ENCODE measurements around the gene RUFY4.
A peak's percentile ranks its signal among the peaks of the same experiment; 100 is the strongest.
"Not testable (repeated sequence)": the region's sequence is repeated elsewhere in the genome, so short reads cannot be mapped to it uniquely, and the experiment has no call there.

RUFY4 gene

DNA sequence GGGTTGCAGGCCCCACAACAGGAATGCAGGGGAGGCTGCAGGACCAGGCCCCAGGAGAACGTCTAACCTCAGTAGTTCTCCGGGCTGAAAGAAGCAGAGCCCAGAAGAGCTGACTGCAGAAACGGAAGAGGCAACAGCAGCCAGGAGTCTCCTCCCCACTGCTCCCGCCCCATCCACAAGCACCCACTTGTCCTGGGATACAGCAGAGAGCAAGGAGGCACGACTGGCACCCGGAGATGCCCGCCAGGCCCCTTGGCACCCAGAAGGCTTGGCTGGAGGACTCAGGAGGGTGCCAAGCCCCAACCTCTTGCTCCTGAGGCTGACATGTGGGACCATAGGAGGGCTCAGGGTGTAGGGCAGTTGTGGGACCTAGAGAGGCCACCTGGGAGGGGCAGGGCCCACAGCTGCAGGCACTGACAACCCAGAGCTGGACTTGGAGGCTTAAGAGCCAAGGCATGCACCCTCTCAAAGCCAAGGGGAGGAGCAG is 37.2 kb upstream of the RUFY4 start:
- no peak for DNase-seq

DNA sequence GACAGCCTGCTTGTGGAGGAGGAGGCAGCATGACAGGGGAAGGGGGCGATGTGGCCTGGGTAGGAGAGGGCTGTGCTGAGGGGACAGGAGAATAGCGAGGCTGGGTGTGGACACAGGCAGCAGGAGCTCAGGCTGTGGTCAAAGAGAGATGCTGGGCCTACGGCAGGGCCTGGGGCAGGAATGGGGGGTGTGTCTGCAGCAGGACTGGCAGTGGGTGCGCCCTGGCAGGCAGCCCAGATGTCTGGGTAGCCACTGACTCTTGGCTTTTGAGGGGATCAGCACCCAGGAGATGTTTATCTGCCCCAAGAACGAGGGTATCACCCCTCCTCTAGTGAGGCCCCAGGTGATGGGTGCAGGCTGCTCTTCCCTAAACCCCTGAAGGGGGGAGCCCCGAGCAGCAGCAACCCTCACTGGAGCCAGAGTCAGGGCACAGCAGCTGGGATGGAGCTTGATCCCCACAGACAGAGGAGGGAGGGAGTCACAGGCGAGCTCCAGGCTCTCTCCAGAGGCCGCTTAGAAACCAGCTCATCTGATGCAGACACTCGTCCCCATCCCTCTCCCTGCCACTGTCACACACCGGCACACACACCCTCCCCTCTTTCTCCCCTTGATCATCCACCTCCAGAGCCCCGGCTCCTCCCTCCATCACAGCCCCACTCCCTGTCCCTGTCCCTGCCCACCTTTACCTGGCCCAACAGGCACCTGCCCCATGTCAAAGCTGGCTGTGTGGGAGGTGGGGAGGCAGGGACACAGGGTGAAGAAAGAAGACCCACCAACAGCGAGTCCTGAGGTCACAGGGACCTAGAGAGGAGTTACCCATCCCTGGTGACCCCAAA is 36.5 kb upstream of the RUFY4 start:
- no peak for DNase-seq

DNA sequence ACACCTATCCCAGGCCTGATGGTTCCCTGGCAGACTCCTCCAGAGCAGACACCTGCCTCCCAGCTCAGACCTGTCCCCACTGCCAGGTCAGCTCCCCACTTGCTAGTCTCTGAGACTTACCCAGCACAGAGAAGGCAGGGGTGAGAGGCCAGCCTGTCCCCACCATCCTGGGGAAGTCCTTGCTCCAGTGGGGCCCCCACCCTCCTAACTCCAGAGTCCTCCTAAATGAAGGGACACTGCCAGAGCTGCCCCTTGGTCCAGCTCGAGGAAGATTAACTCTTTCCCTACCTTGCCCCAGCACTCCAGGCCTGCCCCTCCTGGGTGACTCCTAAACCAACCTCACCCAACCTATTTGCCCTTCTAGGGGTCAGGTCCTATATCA is 35.9 kb upstream of the RUFY4 start:
- no peak for DNase-seq

DNA sequence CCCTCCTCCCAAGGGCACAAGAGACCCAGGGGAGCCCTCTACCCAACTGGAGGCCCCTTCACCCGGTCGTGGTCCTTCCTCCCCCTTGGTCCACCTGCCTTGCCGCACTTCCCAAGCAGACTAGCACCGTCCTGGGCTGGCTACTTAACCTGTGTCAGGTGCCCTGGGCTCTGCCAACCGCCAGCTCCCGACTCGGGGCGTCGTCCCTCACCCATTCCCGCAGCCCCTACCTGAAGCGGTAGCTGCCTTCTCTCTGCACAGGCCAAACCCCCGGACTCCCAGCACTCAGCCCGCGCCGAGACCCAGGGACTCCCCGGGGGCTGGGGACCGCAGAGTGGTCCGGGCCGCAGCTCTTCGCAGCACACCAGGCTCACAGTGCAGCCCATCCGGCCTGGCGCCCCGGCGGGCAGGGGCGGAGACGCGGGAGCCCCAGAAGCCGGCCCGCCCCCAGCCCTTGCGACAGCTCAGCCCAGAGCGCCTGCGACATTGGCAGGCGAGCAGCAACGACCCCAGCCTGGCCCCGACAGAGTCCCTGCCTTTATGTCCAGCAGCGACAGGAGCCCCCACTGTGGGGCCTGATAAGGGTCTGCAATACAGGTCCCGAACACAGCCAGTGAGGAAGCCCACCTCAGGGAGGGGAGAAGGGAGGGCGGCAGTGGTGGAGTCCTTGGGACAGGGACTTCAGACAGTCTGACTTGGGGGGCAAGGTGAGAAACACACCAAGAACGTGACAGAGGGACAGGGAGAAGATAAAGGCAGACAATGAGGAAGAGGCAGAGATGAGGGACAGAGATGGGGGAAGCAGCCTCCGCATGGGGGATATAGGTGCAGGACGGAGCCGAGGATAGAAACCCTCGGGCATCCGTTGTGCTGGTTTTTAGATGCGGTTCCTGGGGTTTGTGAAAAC is 35.2 kb upstream of the RUFY4 start:
- no peak for DNase-seq

DNA sequence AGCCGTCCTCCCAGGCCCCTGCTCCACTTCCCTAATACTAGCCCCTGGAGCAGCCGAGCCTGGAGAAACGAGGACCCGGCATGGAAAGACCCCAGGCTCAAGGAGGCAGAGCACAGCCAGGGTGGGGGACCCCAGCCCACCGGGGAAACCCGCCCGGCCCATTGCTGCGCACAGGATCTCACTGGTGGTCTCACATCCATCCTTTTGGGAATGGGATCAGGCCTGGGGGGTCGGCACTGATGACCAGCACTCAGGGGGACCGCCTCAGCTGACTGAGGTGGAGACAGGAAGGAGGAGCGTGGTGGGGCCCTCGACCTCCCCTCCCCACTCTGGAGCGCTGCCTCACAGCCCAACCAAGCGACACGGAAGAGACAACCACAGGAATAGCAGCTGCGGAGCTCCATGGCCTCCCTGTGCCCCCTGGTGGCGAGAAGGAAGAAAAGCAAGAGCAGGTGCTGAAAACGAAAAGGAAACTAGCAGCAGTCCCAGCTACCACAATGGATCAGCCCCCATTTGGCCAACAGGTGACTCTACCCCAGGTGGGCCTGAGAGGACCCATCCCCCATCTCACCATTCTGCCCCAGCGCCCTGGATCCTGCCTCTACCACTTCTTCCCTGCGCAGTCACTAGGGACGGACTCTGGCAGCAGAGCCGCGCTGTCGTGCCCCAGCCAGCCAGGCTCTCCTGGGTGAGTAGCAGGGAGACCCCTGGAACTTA is 34.4 kb upstream of the RUFY4 start:
- peak; percentile 53 for DNase-seq

DNA sequence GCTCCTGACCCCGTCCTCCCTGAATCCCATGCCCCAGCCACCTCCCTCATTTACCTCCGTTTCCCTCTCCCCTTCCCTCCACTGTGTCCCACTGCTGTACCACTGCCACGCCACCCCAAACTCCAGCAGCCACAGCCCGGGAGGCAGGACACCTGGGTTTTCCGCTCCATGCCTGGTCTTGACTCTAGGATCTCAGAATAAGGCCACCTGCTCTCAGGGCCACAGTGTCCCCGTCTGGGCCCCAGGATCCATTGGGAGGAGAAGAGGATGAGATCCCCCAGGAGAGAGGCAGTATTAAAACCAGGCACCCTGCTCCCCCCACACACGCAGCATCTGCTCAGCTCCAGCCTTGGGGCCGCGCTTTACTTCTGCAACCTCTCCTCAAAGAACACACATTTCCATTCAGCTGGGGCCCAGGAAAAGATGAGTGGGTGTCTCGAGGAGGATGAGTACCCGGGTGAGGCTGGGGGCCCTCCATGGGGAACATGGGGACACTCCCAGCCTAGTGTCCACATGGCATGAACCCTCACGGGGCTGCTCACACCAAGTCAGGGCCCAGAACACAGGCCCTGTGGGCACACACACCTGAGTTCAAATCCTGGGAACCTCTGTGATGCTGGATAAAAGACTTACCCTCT is 33.5 kb upstream of the RUFY4 start:
- no peak for DNase-seq

DNA sequence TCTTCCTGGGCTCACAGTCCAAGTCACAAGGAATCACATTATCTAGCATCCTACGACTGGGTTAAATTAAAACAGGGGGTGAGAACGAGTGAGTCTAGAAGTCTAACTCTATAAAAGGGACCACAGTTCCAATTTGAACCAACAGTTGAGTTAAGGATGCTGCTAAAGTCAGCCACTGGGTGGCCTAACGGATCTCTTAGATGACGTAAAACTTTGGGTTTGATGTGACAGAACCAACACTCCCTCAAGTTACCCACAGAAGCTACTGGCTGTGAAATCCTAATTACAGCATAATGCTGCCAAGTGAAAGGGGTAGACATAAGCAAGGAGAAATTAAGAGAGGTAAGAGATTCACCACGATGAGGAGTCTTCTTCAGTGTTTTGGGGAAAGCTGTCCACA is 32.7 kb upstream of the RUFY4 start:
- DNase-seq = no peak

DNA sequence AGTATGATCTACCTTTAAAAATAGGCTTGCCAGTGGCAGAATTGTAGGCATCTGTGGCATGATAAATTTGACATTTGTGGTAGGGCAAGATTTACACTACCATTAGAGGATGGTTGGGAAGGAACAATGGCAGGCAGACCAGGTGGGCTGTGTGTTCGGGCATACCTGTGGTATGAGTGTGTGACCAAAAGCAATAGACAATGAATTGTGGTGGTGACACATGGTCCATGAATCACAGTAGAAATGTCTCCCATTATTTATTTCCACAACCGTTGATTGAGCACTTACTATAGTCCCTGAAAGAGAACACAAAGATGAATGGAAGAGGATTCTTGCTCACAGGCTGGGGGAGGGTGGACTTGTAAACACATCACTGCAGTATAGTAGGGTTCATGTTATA is 29.9 kb upstream of the RUFY4 start:
- no peak for DNase-seq

DNA sequence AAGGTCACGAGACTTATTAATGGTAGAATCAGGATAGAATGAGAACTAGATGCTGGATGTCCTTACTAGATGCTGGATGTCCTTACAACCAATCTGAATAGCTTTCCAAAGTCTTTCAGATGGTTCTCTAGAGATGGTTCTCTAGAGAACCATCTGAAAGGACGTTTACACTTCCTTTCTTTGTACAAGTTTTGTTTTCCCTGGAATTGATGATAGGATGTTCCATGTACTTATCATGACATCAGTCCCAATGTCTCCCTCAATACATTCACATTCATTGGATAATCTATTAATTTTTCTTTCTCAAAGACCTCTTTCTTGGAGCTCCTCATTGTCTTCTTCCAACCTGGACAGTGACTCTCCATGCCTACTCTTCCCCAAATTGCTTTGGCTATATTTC is 28.2 kb upstream of the RUFY4 start:
- DNase-seq = no peak

DNA sequence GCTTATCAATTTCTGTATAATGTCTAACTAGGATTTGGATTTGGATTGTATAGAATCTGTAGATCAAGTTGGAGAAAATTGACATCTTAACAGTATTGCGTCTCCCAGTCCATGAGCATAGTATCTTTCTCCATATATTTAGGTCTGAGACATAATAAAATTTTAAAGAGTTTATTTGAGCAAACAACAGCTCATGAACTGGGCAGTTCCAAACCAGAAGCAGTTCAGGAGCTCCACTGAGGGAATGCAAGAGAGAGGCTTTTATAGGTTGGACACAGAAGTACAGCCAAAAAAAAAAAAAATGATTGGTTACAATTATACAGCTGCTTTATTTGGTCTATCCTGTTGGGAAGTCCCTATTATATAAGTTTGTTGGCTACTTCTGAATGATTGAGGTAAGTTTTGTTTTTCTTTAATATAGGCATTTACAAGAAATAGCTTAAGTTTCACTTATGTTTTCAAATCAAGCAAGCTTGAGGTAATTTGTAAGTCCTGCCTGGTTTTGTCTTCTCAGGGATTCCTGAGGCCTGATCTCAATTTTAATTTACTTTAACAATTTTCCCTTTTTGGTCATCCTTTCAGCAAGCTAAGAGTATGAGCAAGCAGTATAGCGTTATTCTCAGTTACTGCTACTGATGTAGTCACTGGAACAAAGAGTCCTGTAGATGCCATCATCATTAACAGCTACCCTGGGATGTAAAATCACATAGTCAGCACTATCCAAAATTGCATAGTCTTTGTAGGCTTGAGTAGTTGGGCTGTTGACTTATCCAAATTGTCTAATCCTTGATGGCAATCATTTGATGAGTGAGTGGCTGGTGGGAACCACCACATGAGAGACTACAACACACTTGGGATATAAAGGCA is 27.5 kb upstream of the RUFY4 start:
- no peak for DNase-seq

DNA sequence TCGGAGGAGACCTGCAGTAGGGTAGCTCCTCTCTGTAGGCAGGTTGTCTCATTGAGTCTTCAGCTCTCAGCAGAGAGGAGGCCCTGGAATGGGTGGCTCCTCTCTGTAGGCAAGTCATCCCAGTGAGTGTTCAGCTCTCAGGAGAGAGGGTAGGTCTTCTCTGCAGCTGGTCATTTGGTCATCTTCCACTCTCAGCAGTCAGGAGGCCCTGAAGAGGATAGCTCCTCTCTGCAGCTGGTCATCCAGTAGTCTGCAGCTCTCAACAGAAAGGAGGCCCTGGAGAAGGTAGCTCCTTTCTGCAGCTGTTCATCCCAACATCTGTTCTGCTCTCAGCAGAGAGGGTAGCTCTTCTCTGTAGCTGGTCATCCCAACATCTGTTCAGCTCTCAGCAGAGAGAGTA is 26.0 kb upstream of the RUFY4 start:
- DNase-seq = no peak

DNA sequence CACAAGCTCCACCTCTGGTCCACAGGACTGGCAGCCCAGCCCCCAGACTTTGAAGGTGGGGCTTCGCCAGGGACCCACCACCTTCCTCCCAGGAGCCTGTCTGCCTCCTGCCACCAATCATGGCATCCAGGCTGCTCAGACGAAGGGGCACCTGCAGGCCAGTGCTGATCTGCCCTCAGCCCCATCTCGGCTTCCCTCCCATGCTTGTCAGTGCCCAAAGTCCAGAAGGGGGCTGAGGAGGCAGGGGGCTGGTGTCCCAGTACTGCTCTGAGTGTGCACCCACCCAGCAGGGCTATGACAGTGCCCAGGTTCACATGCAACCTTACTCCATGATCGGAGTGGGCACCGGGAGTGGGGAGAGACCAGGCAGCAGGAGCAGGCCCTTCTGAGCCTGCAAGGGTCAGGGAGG is 25.3 kb upstream of the RUFY4 start:
- DNase-seq = no peak

DNA sequence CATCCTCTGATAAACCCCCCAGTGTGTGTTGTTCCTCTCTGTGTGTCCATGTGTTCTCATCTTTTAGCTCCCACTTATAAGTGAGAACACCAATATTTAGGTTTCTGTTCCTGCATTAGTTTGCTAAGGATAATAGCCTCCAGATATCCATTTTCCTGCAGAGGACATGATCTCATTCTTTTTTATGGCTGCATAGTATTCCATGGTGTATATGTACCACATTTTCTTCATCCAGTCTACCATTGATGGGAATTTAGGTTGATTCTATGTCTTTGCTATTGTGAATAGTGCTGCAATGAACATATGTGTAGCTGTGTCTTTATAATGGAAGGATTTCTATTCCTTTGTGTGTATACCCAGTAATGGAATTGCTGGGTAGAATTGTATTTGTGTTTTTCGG is 24.5 kb upstream of the RUFY4 start:
- not testable (repeated sequence) for DNase-seq

DNA sequence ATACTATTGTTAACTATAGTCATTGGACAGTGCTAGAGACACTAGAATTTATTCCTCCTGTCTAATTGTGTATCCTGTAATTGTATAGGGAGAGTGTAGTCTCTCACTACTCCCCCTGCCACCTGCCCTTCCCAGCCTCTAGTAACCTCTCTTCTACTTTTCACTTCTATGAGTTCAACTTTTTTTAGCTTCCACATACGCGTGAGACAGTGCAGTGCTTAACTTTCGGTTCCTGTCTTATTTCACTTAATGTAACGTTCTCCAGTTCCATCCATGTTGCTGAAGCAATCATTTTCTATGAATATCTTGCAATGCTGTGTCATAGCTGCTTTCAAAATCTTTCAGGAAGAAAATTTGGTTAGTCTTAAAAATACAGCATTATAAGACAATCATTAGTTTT is 22.8 kb upstream of the RUFY4 start:
- no peak for DNase-seq

DNA sequence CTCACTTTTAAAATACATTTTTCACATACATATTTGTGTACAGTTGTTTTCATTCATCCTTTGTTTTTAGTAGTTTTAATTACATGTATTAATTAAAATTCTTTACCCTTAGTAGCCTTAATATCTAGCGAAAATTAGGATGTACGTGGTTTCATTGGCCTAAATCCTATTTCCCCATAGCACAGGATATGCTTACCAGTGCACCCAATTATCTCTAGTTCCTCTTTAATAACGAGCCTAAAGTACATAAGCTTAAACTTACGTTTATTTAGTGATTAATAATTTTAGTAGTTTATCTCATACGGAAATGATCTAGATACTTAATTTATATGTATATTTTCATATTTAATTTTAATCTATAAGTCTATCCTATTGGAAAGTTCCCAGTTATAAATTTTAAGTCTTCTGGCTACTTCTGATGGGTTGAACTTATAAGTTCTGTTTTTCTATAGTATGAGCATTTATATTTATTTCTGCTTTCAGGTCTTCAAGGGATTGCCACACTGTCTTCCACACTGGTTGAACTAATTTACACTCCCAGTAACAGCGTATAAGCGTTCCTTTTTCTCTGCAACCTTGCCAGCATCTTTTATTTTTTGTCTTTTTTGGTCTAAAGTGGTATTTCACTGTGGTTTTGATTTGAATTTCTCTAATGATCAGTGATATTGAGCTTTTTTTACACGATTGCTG is 21.4 kb upstream of the RUFY4 start:
- no peak for DNase-seq

DNA sequence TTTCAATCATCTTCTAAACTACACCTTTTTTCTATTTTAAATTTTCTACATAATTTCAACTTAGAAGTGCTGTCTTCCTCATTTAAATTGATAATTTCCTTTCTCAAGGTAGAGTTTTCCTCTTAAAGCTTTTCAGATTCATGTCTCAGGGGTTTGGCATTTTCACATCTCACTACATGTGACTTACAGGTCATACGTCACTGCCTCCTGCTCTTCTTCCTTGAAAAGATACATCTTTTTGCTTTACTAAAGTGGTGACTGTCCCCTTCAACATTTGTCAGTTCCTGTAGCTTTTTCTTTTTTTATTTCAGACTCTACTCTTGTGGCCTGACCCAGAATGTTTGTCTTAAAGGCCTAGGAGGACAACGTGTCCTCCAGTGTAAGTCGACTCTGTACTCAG is 17.1 kb upstream of the RUFY4 start:
- DNase-seq = no peak

DNA sequence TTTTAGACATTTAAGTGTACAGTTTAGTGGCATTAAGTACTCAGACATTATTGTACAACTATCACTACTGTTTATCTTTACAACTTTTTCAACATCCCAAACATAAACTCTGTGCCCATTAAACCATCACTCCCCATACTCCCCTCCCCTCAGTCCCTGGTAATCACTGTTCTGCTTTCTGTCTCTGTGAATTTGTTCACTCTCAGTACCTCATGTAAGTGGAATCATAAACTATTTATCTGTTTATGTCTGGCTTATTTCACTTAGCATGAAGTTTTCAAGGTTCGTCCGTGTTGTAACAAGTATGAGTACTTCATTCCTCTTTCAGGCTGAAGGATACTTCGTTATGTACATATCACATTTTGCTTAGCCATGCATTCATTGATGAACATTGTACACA is 9.8 kb upstream of the RUFY4 start:
- DNase-seq = no peak

DNA sequence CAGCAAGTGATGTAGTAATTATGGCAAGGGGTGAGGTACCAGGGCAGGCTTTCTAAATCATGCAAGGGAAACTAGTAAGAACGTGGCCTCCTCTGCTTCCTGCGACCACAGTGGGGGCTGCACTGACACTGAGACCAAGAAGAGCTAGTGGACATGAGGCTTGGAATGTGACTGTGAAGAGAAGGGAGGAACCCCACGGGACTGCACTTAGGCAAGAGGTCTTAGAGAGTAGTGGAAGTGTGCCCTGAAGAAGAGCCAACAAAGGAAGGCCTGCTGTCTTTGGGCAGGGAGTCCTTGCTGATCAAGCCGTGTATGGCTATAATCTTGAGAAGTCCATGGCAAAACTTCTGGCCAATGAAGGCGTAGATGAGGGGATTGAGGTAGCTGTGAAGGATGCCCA is 8.9 kb upstream of the RUFY4 start:
- DNase-seq = no peak

DNA sequence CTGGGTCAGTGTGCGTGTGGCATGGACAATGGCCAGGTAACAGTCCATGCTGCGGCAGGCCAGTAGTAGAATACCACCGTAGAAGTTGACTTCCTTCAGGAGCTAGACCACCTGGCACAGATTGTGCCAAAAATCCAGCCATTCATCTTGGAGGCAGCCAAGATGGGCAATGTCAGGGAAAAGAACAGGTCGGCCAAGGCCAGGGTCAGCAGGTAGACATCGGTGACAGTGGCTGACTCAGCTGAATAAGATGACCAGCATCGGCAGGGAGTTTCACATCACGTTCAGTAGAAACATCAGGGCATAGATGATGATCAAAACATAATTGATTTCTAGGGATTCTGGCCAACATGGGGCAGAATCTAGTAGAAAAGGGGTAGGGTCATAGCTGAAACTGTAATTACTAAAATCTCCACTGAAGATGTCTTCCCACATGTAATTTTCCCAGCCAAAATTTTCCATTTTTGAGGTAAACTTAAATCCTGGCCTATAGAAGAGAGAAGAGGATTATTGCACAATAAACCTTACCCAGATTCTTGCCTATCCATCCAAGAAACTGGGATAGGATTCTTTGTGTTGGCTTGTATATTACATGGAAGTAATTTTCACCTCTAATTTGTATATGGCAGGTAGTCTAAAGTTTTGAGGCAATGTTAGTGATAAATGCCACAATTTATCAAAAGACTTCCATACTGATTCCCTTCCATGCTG is 7.9 kb upstream of the RUFY4 start:
- DNase-seq = no peak

DNA sequence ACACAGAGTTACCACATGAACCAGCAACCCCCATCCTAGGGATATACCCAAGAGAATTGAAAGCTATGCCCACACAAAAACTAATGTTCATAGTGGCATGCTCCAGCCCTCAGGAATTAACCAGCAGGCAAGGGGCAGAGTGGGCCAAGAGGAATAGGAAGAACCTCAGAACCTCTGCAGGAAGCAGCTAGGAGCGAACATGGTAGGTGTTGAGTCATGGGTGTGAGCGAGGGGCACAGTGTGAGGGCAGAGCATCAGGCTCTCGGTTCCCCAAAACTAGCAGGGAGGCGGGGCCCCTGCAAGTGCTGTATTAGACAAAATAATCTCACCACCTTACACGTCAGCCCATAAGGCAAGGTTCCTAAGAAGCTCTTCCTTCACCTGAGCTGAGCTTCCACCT is 5.6 kb upstream of the RUFY4 start:
- DNase-seq = no peak

DNA sequence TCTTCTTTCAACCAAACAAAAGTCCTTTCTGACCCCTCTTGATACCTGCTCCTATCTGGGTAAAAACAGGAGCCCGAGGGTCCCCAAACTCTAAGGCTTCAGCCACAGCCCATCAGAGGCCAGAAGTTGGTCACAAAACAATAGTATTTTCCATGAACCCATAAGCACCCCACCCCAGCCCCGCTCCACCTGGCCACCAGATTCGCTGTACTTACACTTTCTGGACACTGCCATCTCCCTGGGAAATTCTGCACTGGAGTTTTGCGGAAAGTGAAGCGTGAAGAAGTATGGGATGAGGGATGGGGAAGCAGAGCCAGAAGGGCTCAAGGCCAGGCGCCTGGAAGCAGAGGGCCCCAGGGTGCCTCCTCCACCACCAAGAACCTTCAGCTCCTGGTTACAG is 5.2 kb upstream of the RUFY4 start:
- no peak for DNase-seq
